Natural killer cell (primary cell): ENCODE data around the gene TLCD5. TPM values are rescaled to one million over a fixed set of nuclear protein-coding genes. Genes with fewer than 3 reads are reported as not detected.

Experiments
- ATAC-seq, 3 donors: fragments of 150-1000 bp in 2 of 3; fragments of 200-7000 bp in 1 of 3; cut with Tn5 transposase; 1 replicate in 1 of 3; 2 replicates in 2 of 3; pipeline ENCODE4 v1.10.0; 2021; ENCODE audit warnings: mild to moderate bottlenecking in 2 of 3, moderate library complexity in 2 of 3
- DNase-seq, 2 donors: peaks; one replicate each; pipeline versions ENCODE4 v3.0.0 to v3.0.0-alpha.2; 2013 to 2021; ENCODE audit warnings: mixed read lengths in 1 of 2
- H3K27ac ChIP-seq: one replicate; pipeline ENCODE4 v1.5.1; 2013; ENCODE audit warnings: mild to moderate bottlenecking, low read length
- H3K27me3 ChIP-seq: one replicate; pipeline ENCODE4 v1.6.1; 2013; ENCODE audit warnings: low read length; ENCODE audit not compliant: control insufficient read depth, insufficient read depth
- H3K36me3 ChIP-seq: one replicate; pipeline ENCODE4 v1.6.1; 2013; ENCODE audit warnings: low read length; ENCODE audit not compliant: control insufficient read depth, insufficient read depth
- H3K4me1 ChIP-seq: one replicate; pipeline ENCODE4 v1.6.1; 2013; ENCODE audit warnings: low read length; ENCODE audit not compliant: control insufficient read depth, insufficient read depth
- H3K4me3 ChIP-seq: one replicate; pipeline ENCODE4 v1.5.1; 2013; ENCODE audit warnings: low read length
- H3K9me3 ChIP-seq: one replicate; pipeline ENCODE4 v1.6.1; 2013; ENCODE audit warnings: low read length; ENCODE audit not compliant: control insufficient read depth, insufficient read depth
- H3K27ac Mint-ChIP-seq, 2 donors: one replicate each; pipeline ENCODE4 v1.8.0; 2022; ENCODE audit warnings: mild to moderate bottlenecking in 2 of 2, mixed read lengths in 2 of 2, moderate library complexity in 1 of 2
- H3K27me3 Mint-ChIP-seq, 2 donors: one replicate each; pipeline ENCODE4 v1.8.0; 2022; ENCODE audit warnings: low read depth in 2 of 2, mixed read lengths in 2 of 2
- H3K36me3 Mint-ChIP-seq: one replicate; pipeline ENCODE4 v1.8.0; 2022; ENCODE audit warnings: mixed read lengths
- H3K4me1 Mint-ChIP-seq, 2 donors: one replicate each; pipeline ENCODE4 v1.8.0; 2022; ENCODE audit warnings: mixed read lengths in 2 of 2
- H3K4me3 Mint-ChIP-seq: one replicate; pipeline ENCODE4 v1.8.0; 2022; ENCODE audit warnings: mild to moderate bottlenecking, moderate library complexity, mixed read lengths
- H3K9me3 Mint-ChIP-seq, 2 donors: one replicate each; pipeline ENCODE4 v1.8.0; 2022; ENCODE audit warnings: mixed read lengths in 2 of 2
- WGBS: methylation state at CpG from one replicate; pipeline ENCODE4 v1.1.7; 2013; ENCODE audit warnings: missing lambda C conversion rate; ENCODE audit not compliant: insufficient coverage; 5-methylcytosine and 5-hydroxymethylcytosine counted together
- intact Hi-C: fragments of 100-400 bp; cut with micrococcal nuclease; formaldehyde crosslinking; loops from one replicate; pipeline ENCODE4 v1.14.2; 2022
- total RNA-seq, 4 donors: library from RNA; stranded (reverse); fragments of 120-200 nt in 1 of 4; gene quantifications; one replicate each; pipeline versions ENCODE4 v1.2.3 to v1.2.4, GENCODE V29; 2013 to 2022
- TF ChIP-seq, protein P1 (sequence below): fragments of 200-600 bp; IDR thresholded peaks from one replicate; pipeline ENCODE4 v1.8.0; 2022; ENCODE audit warnings: antibody characterized with exemption

Gene TLCD5
- total RNA-seq, 3 donors from 2014 or later (not counting 1 experiment from before 2014, with no cell fraction given): not detected

DNA sequence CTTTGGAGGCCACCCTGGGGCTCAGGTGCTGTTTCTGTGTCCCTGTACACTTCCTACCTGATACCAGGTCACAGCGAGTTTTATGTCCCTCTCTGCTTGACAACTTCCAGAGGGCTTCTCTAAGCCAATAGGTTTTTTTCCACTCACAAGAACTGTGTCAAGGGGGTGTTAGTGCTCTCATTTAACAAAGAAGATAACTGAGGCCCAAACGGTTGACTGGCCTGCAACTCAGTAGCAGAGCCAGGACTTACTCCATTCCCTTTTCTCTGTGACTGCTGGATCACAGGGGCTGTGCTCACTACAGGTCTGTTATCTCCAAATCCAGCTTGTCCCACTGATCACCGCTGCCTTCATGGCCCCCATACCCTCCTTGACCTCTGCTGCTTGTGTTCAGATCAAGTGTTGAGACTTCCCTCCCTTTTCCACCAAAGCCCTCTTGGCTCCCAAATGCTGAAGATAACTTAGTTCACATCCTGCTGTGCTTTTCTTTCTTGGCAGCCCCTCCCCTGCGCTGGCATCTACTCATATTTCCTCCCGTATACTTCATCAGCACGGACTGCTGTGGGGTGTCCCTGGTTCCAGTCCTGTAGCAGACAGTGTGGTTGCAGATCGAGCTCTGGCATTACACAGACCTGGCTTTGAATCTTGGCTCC is 43.8 kb upstream of the TLCD5 start:
- intact Hi-C loops: no loop called here

DNA sequence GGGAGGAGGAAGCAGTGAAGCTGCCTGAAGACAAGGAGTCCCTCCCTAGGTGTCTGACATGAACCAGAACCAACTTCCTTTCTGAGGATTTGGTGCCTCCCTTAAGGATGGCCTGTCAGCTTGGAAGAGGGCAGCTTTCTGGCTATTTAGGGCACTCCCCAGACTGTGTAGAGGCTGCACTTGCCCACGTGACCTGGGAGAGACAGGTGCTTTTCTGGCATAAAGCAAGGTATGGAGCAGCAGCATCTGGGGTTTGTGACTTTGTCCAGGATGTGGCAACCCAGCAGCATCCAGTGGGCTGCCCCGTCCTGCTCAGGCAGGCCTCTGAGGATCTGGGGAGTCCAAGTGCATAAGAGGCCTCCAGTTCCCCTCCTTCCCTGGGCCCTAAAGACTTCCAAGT is 42.0 kb upstream of the TLCD5 start:
- no peak overlapping the region for H3K4me3 Mint-ChIP-seq
- peaks cover 15 to 21% of the 10 kb centered on the region in 2 donors for H3K27me3 Mint-ChIP-seq
- H3K9me3 ChIP-seq: no peaks in the 10 kb centered on the region
- no peaks in the 10 kb centered on the region for H3K4me1 Mint-ChIP-seq
- H3K36me3 ChIP-seq: no peaks in the 10 kb centered on the region
- no peaks in the 10 kb centered on the region for H3K27me3 ChIP-seq
- DNase-seq: no peak
- 83% methylated on average over 2 of the region's 2 CpGs for WGBS
- H3K36me3 Mint-ChIP-seq: no peaks in the 10 kb centered on the region
- ATAC-seq: no peak
- H3K4me3 ChIP-seq: no peak overlapping the region
- no peaks in the 10 kb centered on the region for H3K9me3 Mint-ChIP-seq
- no peak overlapping the region for H3K27ac Mint-ChIP-seq
- no peak overlapping the region for H3K27ac ChIP-seq
- intact Hi-C loops: no loop called here
- H3K4me1 ChIP-seq: no peaks in the 10 kb centered on the region
- TF ChIP-seq, protein P1, sequence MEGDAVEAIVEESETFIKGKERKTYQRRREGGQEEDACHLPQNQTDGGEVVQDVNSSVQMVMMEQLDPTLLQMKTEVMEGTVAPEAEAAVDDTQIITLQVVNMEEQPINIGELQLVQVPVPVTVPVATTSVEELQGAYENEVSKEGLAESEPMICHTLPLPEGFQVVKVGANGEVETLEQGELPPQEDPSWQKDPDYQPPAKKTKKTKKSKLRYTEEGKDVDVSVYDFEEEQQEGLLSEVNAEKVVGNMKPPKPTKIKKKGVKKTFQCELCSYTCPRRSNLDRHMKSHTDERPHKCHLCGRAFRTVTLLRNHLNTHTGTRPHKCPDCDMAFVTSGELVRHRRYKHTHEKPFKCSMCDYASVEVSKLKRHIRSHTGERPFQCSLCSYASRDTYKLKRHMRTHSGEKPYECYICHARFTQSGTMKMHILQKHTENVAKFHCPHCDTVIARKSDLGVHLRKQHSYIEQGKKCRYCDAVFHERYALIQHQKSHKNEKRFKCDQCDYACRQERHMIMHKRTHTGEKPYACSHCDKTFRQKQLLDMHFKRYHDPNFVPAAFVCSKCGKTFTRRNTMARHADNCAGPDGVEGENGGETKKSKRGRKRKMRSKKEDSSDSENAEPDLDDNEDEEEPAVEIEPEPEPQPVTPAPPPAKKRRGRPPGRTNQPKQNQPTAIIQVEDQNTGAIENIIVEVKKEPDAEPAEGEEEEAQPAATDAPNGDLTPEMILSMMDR: no peak

More for the DNA sequence above, 43.8 kb upstream of the TLCD5 start:
- no peak overlapping the region for H3K27ac ChIP-seq
- no peak for DNase-seq
- H3K36me3 Mint-ChIP-seq: no peaks in the 10 kb centered on the region
- 75% methylated on average over 7 of the region's 7 CpGs for WGBS
- H3K4me1 Mint-ChIP-seq: no peaks in the 10 kb centered on the region
- H3K27ac Mint-ChIP-seq: no peak overlapping the region
- H3K4me3 ChIP-seq: no peak overlapping the region
- H3K9me3 Mint-ChIP-seq: no peaks in the 10 kb centered on the region
- H3K27me3 Mint-ChIP-seq: peaks cover 11 to 17% of the 10 kb centered on the region in 2 donors
- H3K36me3 ChIP-seq: no peaks in the 10 kb centered on the region
- TF ChIP-seq, protein P1: no peak
- ATAC-seq: no peak
- no peak overlapping the region for H3K4me3 Mint-ChIP-seq
- H3K27me3 ChIP-seq: no peaks in the 10 kb centered on the region
- no peaks in the 10 kb centered on the region for H3K9me3 ChIP-seq
- H3K4me1 ChIP-seq: no peaks in the 10 kb centered on the region

GRCh38 chr11:120284272-120284671 is 40.8 kb upstream of the TLCD5 start:
- H3K36me3 Mint-ChIP-seq: no peaks in the 10 kb centered on the region
- TF ChIP-seq, protein P1: no peak
- 93% methylated on average over 6 of the region's 6 CpGs for WGBS
- DNase-seq: no peak
- H3K4me3 ChIP-seq: no peak overlapping the region
- intact Hi-C loops: no loop called here
- peaks cover 0 to under 1% of the 10 kb centered on the region in 2 donors for H3K4me1 Mint-ChIP-seq
- no peak overlapping the region for H3K4me3 Mint-ChIP-seq
- ATAC-seq: no peak
- no peak overlapping the region for H3K27ac Mint-ChIP-seq
- no peaks in the 10 kb centered on the region for H3K27me3 ChIP-seq
- peaks cover 14 to 27% of the 10 kb centered on the region in 2 donors for H3K27me3 Mint-ChIP-seq
- no peaks in the 10 kb centered on the region for H3K9me3 ChIP-seq
- H3K36me3 ChIP-seq: no peaks in the 10 kb centered on the region
- no peaks in the 10 kb centered on the region for H3K9me3 Mint-ChIP-seq
- H3K27ac ChIP-seq: no peak overlapping the region
- no peaks in the 10 kb centered on the region for H3K4me1 ChIP-seq

- no peaks in the 10 kb centered on the region for H3K36me3 Mint-ChIP-seq
- ATAC-seq (no peak), DNase-seq (no peak)
- Histone ChIP-seq H3K4me1 (no peaks in the 10 kb centered on the region), H3K27ac (no peak overlapping the region), H3K4me3 (no peak overlapping the region), H3K36me3 (no peaks in the 10 kb centered on the region), H3K9me3 (no peaks in the 10 kb centered on the region), H3K27me3 (no peaks in the 10 kb centered on the region)
- no peak overlapping the region for H3K27ac Mint-ChIP-seq
- peaks cover 21 to 30% of the 10 kb centered on the region in 2 donors for H3K27me3 Mint-ChIP-seq
- peaks cover 0 to 6% of the 10 kb centered on the region in 2 donors for H3K4me1 Mint-ChIP-seq
- no peak overlapping the region for H3K4me3 Mint-ChIP-seq
- 82% methylated on average over 2 of the region's 4 CpGs for WGBS
- no peaks in the 10 kb centered on the region for H3K9me3 Mint-ChIP-seq
- TF ChIP-seq, protein P1: no peak
- intact Hi-C loops: no loop called here
These were observed 39.8 kb upstream of the TLCD5 start for GRCh38 chr11:120285256-120285655.
